HEK293 (cell line): ENCODE results near the gene DNAH8.

ENCODE experiments used
- BCL11A ChIP-seq: fragments of 450-650 bp; formaldehyde crosslinking; IDR thresholded peaks from 2 replicates; pipeline ENCODE4 v1.5.1; 2016; ENCODE audit warnings: low read depth, missing biosample characterization, missing genetic modification characterization
- GFI1B ChIP-seq: fragments of 450-650 bp; formaldehyde crosslinking; IDR thresholded peaks from 2 replicates; pipeline ENCODE4 v1.5.1; 2016; ENCODE audit warnings: missing biosample characterization, missing genetic modification characterization
- GLI2 ChIP-seq: fragments of 450-650 bp; formaldehyde crosslinking; IDR thresholded peaks from 2 replicates; pipeline ENCODE4; 2017; ENCODE audit warnings: missing biosample characterization, missing genetic modification characterization, low read depth, borderline replicate concordance
- SCRT1 ChIP-seq: fragments of 450-650 bp; formaldehyde crosslinking; IDR thresholded peaks from 2 replicates; pipeline ENCODE4 v1.5.1; 2016; ENCODE audit warnings: missing biosample characterization, missing genetic modification characterization, borderline replicate concordance
- SCRT2 ChIP-seq: fragments of 450-650 bp; formaldehyde crosslinking; IDR thresholded peaks from 2 replicates; pipeline ENCODE4 v1.5.1; 2016; ENCODE audit warnings: missing biosample characterization, missing genetic modification characterization
- SP3 ChIP-seq: fragments of 450-650 bp; formaldehyde crosslinking; IDR thresholded peaks from 2 replicates; pipeline ENCODE4 v1.5.1; 2016; ENCODE audit warnings: missing biosample characterization, missing genetic modification characterization
- ZNF10 ChIP-seq: fragments of 450-650 bp; formaldehyde crosslinking; IDR thresholded peaks from 2 replicates; pipeline ENCODE4 v1.5.1; 2017; ENCODE audit warnings: missing biosample characterization, missing genetic modification characterization
- ZNF169 ChIP-seq: fragments of 450-650 bp; formaldehyde crosslinking; IDR thresholded peaks from 2 replicates; pipeline ENCODE4 v1.5.1; 2016; ENCODE audit warnings: missing biosample characterization, missing genetic modification characterization
- ZNF221 ChIP-seq: fragments of 450-650 bp; formaldehyde crosslinking; IDR thresholded peaks from 2 replicates; pipeline ENCODE4 v1.5.1; 2017; ENCODE audit warnings: missing biosample characterization, missing genetic modification characterization, borderline replicate concordance
- ZNF239 ChIP-seq: fragments of 450-650 bp; formaldehyde crosslinking; IDR thresholded peaks from 2 replicates; pipeline ENCODE4 v1.5.1; 2016; ENCODE audit warnings: missing biosample characterization, missing genetic modification characterization
- ZNF274 ChIP-seq, 2 experiments: fragments of 200-500 bp in 1 of 2; fragments of 450-650 bp in 1 of 2; sonication (Bioruptor generic) in 1 of 2; formaldehyde crosslinking in 1 of 2; IDR thresholded peaks; 2 replicates each; pipeline versions ENCODE4 v1.5.1 to v1.6.1; 2014 to 2016; ENCODE audit warnings: borderline replicate concordance in 1 of 2, inconsistent platforms in 1 of 2, low read length in 1 of 2, missing biosample characterization in 1 of 2, missing genetic modification characterization in 1 of 2
- ZNF335 ChIP-seq: fragments of 450-650 bp; formaldehyde crosslinking; conservative IDR thresholded peaks from 2 replicates; pipeline ENCODE4 v1.5.1; 2016; ENCODE audit warnings: missing biosample characterization, missing genetic modification characterization
- ZNF404 ChIP-seq: fragments of 450-650 bp; formaldehyde crosslinking; IDR thresholded peaks from 2 replicates; pipeline ENCODE4 v1.5.1; 2017; ENCODE audit warnings: missing biosample characterization, missing genetic modification characterization
- ZNF416 ChIP-seq: fragments of 450-650 bp; formaldehyde crosslinking; IDR thresholded peaks from 2 replicates; pipeline ENCODE4 v1.5.1; 2016; ENCODE audit warnings: missing biosample characterization, missing genetic modification characterization
- ZNF433 ChIP-seq: fragments of 450-650 bp; formaldehyde crosslinking; IDR thresholded peaks from 2 replicates; pipeline ENCODE4 v1.5.1; 2016; ENCODE audit warnings: missing biosample characterization, missing genetic modification characterization, low read depth
- ZNF544 ChIP-seq: fragments of 450-650 bp; formaldehyde crosslinking; IDR thresholded peaks from 2 replicates; pipeline ENCODE4 v1.5.0; 2017; ENCODE audit warnings: missing biosample characterization, missing genetic modification characterization
- ZNF571 ChIP-seq: fragments of 450-650 bp; formaldehyde crosslinking; IDR thresholded peaks from 2 replicates; pipeline ENCODE4 v1.5.0; 2017; ENCODE audit warnings: missing biosample characterization, missing genetic modification characterization
- ZNF610 ChIP-seq: fragments of 450-650 bp; formaldehyde crosslinking; IDR thresholded peaks from 2 replicates; pipeline ENCODE4 v1.5.1; 2016; ENCODE audit warnings: missing biosample characterization, missing genetic modification characterization, borderline replicate concordance
- ZNF670 ChIP-seq: fragments of 450-650 bp; formaldehyde crosslinking; IDR thresholded peaks from 2 replicates; pipeline ENCODE4 v1.5.1; 2016; ENCODE audit warnings: missing biosample characterization, missing genetic modification characterization, low read depth
- ZNF830 ChIP-seq: fragments of 450-650 bp; IDR thresholded peaks from 2 replicates; pipeline ENCODE4 v1.5.0; 2018; ENCODE audit warnings: missing biosample characterization, missing genetic modification characterization, low read depth, mild to moderate bottlenecking, moderate library complexity
- ZSCAN30 ChIP-seq: fragments of 450-650 bp; IDR thresholded peaks from 2 replicates; pipeline ENCODE4 v1.5.1; 2018; ENCODE audit warnings: missing biosample characterization, mild to moderate bottlenecking, missing genetic modification characterization, moderate library complexity
- TF ChIP-seq, protein P1 (sequence below): fragments of 450-650 bp; formaldehyde crosslinking; IDR thresholded peaks from 2 replicates; pipeline ENCODE4 v1.5.1; 2016; ENCODE audit warnings: missing biosample characterization, missing genetic modification characterization
- TF ChIP-seq, protein P2 (sequence below): fragments of 450-650 bp; formaldehyde crosslinking; IDR thresholded peaks from 2 replicates; pipeline ENCODE4 v1.5.0; 2017; ENCODE audit warnings: missing biosample characterization, missing genetic modification characterization, borderline replicate concordance
- TF ChIP-seq, protein P3 (sequence below): fragments of 450-650 bp; formaldehyde crosslinking; IDR thresholded peaks from 2 replicates; pipeline ENCODE4 v1.5.1; 2016; ENCODE audit warnings: missing biosample characterization, missing genetic modification characterization
- TF ChIP-seq, protein P4 (sequence below): fragments of 450-650 bp; formaldehyde crosslinking; IDR thresholded peaks from 2 replicates; pipeline ENCODE4 v1.5.1; 2016; ENCODE audit warnings: missing biosample characterization, missing genetic modification characterization, borderline replicate concordance
- TF ChIP-seq, protein P5 (sequence below): fragments of 450-650 bp; formaldehyde crosslinking; IDR thresholded peaks from 2 replicates; pipeline ENCODE4 v1.5.1; 2016; ENCODE audit warnings: missing biosample characterization, missing genetic modification characterization

Gene DNAH8

DNA sequence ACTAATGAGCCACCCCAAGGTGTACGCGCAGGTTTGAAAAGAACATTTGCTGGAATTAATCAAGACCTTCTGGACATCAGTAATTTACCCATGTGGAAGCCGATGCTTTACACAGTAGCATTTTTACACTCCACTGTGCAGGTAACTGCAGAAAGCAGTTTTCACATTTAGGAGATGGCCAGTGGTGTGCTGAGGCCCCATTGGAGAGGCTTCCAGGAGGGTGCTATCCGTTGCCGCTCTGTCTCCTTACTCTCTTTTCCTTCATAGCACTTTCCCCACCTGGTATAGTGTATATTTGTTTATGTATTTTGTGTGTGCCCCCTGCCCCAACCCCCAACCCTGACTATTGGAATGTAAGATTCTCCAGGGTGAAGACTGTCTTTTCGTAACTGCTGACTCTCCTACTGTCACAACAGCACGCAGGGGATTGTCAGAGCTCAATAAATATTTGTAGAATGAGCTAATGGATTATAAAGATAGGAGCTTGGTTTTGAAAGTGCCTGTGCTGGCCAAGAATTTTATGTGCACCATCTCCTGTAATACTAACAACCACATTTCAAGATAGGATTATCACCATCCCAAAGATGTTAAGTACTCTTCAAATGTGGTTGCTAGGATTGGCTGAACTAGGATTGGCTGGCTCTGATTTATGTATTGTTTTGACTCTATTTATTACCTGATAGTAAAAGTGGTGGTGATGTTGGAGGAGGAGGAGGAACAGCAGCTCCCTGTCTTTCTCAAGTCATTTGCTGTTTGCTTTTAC is 259.5 kb downstream of the DNAH8 start (continued):
- TF ChIP-seq, protein P1, sequence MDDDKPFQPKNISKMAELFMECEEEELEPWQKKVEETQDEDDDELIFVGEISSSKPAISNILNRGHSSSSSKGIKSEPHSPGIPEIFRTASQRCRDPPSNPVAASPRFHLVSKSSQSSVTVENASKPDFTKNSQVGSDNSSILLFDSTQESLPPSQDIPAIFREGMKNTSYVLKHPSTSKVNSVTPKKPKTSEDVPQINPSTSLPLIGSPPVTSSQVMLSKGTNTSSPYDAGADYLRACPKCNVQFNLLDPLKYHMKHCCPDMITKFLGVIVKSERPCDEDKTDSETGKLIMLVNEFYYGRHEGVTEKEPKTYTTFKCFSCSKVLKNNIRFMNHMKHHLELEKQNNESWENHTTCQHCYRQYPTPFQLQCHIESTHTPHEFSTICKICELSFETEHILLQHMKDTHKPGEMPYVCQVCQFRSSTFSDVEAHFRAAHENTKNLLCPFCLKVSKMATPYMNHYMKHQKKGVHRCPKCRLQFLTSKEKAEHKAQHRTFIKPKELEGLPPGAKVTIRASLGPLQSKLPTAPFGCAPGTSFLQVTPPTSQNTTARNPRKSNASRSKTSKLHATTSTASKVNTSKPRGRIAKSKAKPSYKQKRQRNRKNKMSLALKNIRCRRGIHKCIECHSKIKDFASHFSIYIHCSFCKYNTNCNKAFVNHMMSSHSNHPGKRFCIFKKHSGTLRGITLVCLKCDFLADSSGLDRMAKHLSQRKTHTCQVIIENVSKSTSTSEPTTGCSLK (tag by site-specific recombination), result no peak
- TF ChIP-seq SCRT1 (tag by site-specific recombination) (no peak; the same call in 1 of the 2 replicates), ZNF239 (no peak; the same call in 1 of the 2 replicates), ZNF571 (tag by site-specific recombination) (no peak), ZNF416 (tag by site-specific recombination) (no peak), ZNF404 (tag by site-specific recombination) (no peak), ZNF10 (tag by site-specific recombination) (peak; percentile 88), ZNF274 (IDR thresholded peaks at IDR 0.05; ENCODE audit: low read length) (no peak), ZNF274 (tag by site-specific recombination; IDR thresholded peaks at IDR 0.05; ENCODE audit: borderline replicate concordance) (no peak), ZNF670 (tag by site-specific recombination) (no peak), ZNF830 (tag by site-specific recombination) (no peak), ZSCAN30 (peak; percentile 75), ZNF610 (tag by site-specific recombination) (peak; percentile 79), ZNF221 (tag by site-specific recombination) (no peak), ZNF169 (tag by site-specific recombination) (no peak), ZNF433 (tag by site-specific recombination) (no peak), GFI1B (tag by site-specific recombination) (peak; percentile 92), ZNF544 (tag by site-specific recombination) (no peak), BCL11A (tag by site-specific recombination) (peak; percentile 88), SP3 (tag by site-specific recombination) (no peak), SCRT2 (tag by site-specific recombination) (no peak), ZNF335 (tag by site-specific recombination) (no peak; the same call in 1 of the 2 replicates), GLI2 (peak; percentile 98)
- TF ChIP-seq, protein P2, sequence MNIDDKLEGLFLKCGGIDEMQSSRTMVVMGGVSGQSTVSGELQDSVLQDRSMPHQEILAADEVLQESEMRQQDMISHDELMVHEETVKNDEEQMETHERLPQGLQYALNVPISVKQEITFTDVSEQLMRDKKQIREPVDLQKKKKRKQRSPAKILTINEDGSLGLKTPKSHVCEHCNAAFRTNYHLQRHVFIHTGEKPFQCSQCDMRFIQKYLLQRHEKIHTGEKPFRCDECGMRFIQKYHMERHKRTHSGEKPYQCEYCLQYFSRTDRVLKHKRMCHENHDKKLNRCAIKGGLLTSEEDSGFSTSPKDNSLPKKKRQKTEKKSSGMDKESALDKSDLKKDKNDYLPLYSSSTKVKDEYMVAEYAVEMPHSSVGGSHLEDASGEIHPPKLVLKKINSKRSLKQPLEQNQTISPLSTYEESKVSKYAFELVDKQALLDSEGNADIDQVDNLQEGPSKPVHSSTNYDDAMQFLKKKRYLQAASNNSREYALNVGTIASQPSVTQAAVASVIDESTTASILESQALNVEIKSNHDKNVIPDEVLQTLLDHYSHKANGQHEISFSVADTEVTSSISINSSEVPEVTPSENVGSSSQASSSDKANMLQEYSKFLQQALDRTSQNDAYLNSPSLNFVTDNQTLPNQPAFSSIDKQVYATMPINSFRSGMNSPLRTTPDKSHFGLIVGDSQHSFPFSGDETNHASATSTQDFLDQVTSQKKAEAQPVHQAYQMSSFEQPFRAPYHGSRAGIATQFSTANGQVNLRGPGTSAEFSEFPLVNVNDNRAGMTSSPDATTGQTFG, result no peak
- TF ChIP-seq, protein P3, sequence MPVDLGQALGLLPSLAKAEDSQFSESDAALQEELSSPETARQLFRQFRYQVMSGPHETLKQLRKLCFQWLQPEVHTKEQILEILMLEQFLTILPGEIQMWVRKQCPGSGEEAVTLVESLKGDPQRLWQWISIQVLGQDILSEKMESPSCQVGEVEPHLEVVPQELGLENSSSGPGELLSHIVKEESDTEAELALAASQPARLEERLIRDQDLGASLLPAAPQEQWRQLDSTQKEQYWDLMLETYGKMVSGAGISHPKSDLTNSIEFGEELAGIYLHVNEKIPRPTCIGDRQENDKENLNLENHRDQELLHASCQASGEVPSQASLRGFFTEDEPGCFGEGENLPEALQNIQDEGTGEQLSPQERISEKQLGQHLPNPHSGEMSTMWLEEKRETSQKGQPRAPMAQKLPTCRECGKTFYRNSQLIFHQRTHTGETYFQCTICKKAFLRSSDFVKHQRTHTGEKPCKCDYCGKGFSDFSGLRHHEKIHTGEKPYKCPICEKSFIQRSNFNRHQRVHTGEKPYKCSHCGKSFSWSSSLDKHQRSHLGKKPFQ, result peak; percentile 84
- TF ChIP-seq, protein P4, sequence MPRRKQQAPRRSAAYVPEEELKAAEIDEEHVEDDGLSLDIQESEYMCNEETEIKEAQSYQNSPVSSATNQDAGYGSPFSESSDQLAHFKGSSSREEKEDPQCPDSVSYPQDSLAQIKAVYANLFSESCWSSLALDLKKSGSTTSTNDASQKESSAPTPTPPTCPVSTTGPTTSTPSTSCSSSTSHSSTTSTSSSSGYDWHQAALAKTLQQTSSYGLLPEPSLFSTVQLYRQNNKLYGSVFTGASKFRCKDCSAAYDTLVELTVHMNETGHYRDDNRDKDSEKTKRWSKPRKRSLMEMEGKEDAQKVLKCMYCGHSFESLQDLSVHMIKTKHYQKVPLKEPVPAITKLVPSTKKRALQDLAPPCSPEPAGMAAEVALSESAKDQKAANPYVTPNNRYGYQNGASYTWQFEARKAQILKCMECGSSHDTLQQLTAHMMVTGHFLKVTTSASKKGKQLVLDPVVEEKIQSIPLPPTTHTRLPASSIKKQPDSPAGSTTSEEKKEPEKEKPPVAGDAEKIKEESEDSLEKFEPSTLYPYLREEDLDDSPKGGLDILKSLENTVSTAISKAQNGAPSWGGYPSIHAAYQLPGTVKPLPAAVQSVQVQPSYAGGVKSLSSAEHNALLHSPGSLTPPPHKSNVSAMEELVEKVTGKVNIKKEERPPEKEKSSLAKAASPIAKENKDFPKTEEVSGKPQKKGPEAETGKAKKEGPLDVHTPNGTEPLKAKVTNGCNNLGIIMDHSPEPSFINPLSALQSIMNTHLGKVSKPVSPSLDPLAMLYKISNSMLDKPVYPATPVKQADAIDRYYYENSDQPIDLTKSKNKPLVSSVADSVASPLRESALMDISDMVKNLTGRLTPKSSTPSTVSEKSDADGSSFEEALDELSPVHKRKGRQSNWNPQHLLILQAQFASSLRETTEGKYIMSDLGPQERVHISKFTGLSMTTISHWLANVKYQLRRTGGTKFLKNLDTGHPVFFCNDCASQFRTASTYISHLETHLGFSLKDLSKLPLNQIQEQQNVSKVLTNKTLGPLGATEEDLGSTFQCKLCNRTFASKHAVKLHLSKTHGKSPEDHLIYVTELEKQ (tag by site-specific recombination), result peak; percentile 72
- TF ChIP-seq, protein P5, sequence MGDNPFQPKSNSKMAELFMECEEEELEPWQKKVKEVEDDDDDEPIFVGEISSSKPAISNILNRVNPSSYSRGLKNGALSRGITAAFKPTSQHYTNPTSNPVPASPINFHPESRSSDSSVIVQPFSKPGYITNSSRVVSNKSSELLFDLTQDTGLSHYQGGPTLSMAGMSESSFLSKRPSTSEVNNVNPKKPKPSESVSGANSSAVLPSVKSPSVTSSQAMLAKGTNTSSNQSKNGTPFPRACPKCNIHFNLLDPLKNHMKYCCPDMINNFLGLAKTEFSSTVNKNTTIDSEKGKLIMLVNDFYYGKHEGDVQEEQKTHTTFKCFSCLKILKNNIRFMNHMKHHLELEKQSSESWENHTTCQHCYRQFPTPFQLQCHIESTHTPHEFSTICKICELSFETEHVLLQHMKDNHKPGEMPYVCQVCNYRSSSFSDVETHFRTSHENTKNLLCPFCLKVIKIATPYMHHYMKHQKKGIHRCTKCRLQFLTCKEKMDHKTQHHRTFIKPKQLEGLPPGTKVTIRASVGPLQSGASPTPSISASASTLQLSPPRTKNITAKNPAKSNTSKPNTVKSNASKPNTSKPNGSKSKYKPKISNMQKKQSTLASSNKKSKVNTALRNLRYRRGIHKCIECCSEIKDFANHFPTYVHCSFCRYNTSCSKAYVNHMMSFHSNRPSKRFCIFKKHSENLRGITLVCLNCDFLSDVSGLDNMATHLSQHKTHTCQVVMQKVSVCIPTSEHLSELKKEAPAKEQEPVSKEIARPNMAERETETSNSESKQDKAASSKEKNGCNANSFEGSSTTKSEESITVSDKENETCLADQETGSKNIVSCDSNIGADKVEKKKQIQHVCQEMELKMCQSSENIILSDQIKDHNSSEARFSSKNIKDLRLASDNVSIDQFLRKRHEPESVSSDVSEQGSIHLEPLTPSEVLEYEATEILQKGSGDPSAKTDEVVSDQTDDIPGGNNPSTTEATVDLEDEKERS (tag by site-specific recombination), result no peak
